Memory B cell (primary cell): ENCODE data around the gene ARMH3.

Experiments used
- ATAC-seq: fragments of 150-1000 bp; cut with Tn5 transposase; 2 replicates; pipeline ENCODE4 v1.10.0; 2021; ENCODE audit warnings: low read depth, mild to moderate bottlenecking, moderate library complexity
- DNase-seq, 2 donors: peaks; one replicate each; pipeline ENCODE4 v3.0.0; 2022; ENCODE audit warnings: low spot score in 2 of 2
- H3K27ac Mint-ChIP-seq: one replicate; pipeline ENCODE4 v1.8.0; 2022; ENCODE audit warnings: mild to moderate bottlenecking, moderate library complexity, mixed read lengths
- H3K27me3 Mint-ChIP-seq: one replicate; pipeline ENCODE4 v1.8.0; 2022; ENCODE audit warnings: mixed read lengths
- H3K36me3 Mint-ChIP-seq: one replicate; pipeline ENCODE4 v1.8.0; 2022; ENCODE audit warnings: mild to moderate bottlenecking, mixed read lengths
- H3K4me1 Mint-ChIP-seq: one replicate; pipeline ENCODE4 v1.8.0; 2022; ENCODE audit warnings: mixed read lengths
- H3K4me3 Mint-ChIP-seq: one replicate; pipeline ENCODE4 v1.8.0; 2022; ENCODE audit warnings: mild to moderate bottlenecking, moderate library complexity, mixed read lengths
- H3K9me3 Mint-ChIP-seq: one replicate; pipeline ENCODE4 v1.8.0; 2022; ENCODE audit warnings: mixed read lengths

Gene ARMH3

DNA sequence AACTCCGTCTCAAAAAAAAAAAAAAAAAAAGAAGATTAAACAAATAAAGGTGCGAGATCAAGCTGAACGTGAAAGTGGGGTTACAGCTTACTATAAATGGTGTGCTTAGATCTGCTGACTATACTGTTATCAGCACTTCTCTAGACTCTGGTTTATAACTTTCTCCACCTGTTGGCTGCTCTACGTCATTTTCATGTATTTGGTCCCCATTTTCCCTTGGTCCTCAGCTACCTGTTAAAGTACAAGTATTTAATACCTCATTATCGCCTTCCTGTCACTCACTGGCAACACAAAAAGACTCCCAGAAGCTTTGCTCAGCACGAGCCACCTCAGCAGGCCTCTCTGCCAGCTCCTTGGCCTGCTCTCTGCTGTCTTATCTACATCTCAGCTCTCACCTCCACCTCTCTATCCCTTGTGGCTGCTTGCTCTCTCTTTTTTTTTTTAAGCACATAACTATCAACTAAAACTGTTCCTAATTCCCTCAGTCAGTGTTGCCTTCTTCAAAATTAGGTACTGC, 95.0 kb downstream of the ARMH3 start:
- no peaks in the 10 kb centered on the region for H3K27me3 Mint-ChIP-seq
- H3K36me3 Mint-ChIP-seq: peaks cover 19% of the 10 kb centered on the region
- H3K4me3 Mint-ChIP-seq: no peak overlapping the region
- H3K9me3 Mint-ChIP-seq: no peaks in the 10 kb centered on the region
- peaks cover 30% of the 10 kb centered on the region for H3K4me1 Mint-ChIP-seq
- ATAC-seq (no peak), DNase-seq (no peak)
- H3K27ac Mint-ChIP-seq: no peak overlapping the region

DNA sequence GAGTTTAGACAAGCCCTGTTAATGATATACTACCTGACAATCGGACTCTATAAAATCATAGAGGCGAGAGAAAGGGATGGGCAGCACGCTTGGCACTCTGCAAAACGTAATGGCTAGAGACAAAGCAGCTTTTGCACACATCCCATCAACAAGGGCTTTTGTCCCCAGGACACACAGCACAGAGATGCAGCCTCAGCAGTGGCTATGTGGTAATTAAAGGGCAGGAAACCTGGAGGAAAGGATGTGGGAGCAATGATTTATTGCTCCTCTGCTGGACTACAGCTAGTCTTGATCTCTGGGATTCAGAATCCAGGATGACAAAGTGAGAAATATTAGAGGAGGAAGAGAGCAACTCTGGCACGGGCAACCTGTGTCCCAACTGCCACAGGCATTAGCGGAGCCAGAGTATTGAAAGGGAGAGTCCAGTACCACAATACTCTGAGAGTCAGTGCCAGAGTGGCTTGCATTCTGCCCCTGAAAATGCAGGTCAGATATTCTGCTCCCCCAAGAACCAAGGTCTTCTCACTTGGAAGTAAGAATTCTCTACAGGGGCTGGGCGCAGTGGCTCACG, 96.5 kb downstream of the ARMH3 start:
- Mint-ChIP-seq H3K4me1 (peaks cover 24% of the 10 kb centered on the region), H3K27ac (peak overlapping the region; percentile 82), H3K36me3 (peaks cover 26% of the 10 kb centered on the region), H3K9me3 (no peaks in the 10 kb centered on the region), H3K27me3 (no peaks in the 10 kb centered on the region), H3K4me3 (no peak overlapping the region)
- DNase-seq: no peak
- ATAC-seq: no peak

DNA sequence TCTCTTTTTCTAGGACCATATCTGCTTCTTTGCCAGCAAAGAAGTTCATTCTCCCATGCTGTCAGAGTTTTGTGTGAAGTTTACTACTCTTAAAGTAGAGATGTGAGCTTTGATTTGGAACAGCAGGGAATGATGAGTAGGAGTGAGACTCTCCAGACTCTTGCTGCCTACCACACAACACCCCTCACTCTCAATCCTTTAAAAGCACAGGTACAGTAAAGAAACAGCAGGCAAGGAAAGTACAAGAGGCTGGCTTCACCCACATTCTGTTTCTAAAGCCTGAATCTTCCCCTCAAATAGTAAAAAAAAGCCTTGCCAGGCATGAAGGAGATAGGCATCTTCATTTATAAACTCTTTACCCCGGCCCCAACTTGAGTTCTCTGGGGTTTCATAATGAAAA, 97.3 kb downstream of the ARMH3 start:
- Mint-ChIP-seq H3K4me1 (peaks cover 24% of the 10 kb centered on the region), H3K9me3 (no peaks in the 10 kb centered on the region), H3K27me3 (no peaks in the 10 kb centered on the region), H3K27ac (peak overlapping the region; percentile 82), H3K36me3 (peaks cover 32% of the 10 kb centered on the region), H3K4me3 (no peak overlapping the region)
- DNase-seq: no peak
- no peak for ATAC-seq

DNA sequence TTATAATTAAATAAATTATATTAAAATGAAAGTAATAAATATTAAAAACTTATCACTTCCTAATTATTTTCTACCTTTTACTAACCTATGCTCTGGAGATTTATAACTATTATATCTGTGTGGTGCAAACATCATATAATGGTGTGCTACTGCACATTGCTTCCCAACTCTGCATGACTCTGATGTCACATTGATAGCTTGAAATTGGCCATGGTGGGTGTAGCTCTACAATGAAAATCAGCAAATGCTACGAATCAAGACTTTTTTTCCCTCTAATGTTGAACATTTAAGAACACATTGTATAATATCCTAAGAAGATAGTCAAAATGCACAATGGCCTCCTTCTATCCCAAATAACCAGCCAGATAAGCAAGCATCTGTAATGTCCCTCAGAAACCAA, 99.1 kb downstream of the ARMH3 start:
- H3K9me3 Mint-ChIP-seq: peaks cover 3% of the 10 kb centered on the region
- no peaks in the 10 kb centered on the region for H3K27me3 Mint-ChIP-seq
- peaks cover 46% of the 10 kb centered on the region for H3K36me3 Mint-ChIP-seq
- H3K4me3 Mint-ChIP-seq: no peak overlapping the region
- ATAC-seq (no peak), DNase-seq (no peak)
- peaks cover 22% of the 10 kb centered on the region for H3K4me1 Mint-ChIP-seq
- peak overlapping the region; percentile 82 for H3K27ac Mint-ChIP-seq

DNA sequence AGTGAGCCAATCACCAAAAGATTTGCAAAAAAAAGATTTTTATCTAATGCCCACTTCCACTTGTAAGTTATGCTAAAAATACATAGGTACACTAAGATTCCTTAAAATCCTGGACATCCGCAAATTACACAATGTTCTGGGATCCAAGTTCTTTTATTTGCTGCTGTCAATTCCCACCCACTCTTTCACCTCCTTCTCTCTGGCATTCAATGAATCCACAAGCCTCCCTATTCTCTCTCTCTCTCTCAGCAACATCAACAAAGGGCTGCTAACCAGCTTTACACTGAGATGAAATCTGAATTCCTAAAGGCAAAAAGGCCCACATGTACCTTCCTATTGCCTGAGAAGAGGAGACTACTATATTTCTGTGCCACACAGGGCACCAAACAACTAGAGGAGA, 99.9 kb downstream of the ARMH3 start:
- peaks cover 17% of the 10 kb centered on the region for H3K4me1 Mint-ChIP-seq
- peak overlapping the region; percentile 52 for H3K27ac Mint-ChIP-seq
- no peak overlapping the region for H3K4me3 Mint-ChIP-seq
- H3K27me3 Mint-ChIP-seq: no peaks in the 10 kb centered on the region
- H3K36me3 Mint-ChIP-seq: peaks cover 48% of the 10 kb centered on the region
- H3K9me3 Mint-ChIP-seq: peaks cover 3% of the 10 kb centered on the region
- ATAC-seq (no peak), DNase-seq (no peak)

DNA sequence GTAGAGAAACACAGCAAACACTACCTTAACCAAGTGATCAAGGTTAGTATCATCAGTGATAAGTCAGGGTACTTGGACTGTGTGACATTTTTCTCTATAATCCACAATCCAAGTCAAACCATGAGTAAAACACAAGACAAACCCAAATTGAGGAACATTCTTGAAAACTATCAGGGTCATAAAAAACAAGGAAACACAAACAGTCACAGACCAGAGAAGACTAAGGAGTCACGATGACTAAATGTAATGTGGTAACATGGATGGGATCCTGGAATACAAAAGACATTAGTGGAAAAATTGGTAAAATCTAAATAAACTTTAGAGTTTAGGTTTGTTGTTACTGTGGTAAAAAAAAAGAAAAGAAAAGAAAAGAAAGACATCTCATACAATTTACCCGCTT, 103.8 kb downstream of the ARMH3 start:
- no peak for DNase-seq
- Mint-ChIP-seq H3K36me3 (peaks cover 67% of the 10 kb centered on the region), H3K4me3 (no peak overlapping the region), H3K27ac (peak overlapping the region; percentile 64), H3K4me1 (peaks cover 5% of the 10 kb centered on the region), H3K9me3 (peaks cover 11% of the 10 kb centered on the region), H3K27me3 (no peaks in the 10 kb centered on the region)
- ATAC-seq: no peak

DNA sequence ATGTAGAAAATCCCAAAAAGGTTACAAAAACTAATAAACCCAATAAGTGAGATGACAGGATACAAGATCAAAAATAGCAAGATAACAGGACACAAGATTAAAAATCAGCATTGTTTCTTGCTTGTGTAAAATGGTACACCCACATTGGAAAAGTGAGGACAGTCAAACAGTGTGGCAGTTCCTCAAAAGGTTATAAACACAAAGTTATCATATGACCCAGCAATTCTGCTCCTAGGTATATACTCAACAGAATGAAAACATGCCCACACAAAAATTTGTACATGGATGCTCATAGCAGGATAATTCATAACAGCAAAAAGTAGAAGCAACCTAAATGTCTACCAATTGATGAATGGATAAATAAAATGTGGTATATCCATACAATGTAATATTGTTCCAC, 105.8 kb downstream of the ARMH3 start:
- H3K4me3 Mint-ChIP-seq: no peak overlapping the region
- no peak overlapping the region for H3K27ac Mint-ChIP-seq
- no peaks in the 10 kb centered on the region for H3K27me3 Mint-ChIP-seq
- H3K4me1 Mint-ChIP-seq: no peaks in the 10 kb centered on the region
- peaks cover 62% of the 10 kb centered on the region for H3K36me3 Mint-ChIP-seq
- H3K9me3 Mint-ChIP-seq: peaks cover 13% of the 10 kb centered on the region
- ATAC-seq (no peak), DNase-seq (no peak)

DNA sequence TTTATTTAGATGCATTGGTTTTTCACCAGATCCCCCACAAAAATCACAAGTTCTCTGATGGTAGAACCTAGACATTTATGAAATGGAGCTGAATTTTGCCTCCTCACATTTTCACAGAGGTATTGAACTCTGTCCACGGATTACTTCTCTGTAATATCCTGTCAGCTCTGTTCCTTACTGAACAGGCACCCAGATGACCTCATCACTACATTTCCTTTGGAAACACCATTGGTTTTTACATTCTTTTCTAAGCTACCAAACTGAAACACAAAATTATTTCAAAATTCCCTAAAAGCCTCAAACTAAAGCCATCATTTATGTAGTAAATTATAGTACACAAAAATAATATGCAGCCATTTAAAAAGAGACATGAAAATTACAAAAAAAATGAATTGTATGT, 114.1 kb downstream of the ARMH3 start:
- no peak overlapping the region for H3K27ac Mint-ChIP-seq
- peaks cover 24% of the 10 kb centered on the region for H3K36me3 Mint-ChIP-seq
- DNase-seq: no peak
- no peak for ATAC-seq
- H3K9me3 Mint-ChIP-seq: peaks cover 2% of the 10 kb centered on the region
- H3K4me1 Mint-ChIP-seq: peaks cover 32% of the 10 kb centered on the region
- H3K27me3 Mint-ChIP-seq: no peaks in the 10 kb centered on the region
- no peak overlapping the region for H3K4me3 Mint-ChIP-seq

DNA sequence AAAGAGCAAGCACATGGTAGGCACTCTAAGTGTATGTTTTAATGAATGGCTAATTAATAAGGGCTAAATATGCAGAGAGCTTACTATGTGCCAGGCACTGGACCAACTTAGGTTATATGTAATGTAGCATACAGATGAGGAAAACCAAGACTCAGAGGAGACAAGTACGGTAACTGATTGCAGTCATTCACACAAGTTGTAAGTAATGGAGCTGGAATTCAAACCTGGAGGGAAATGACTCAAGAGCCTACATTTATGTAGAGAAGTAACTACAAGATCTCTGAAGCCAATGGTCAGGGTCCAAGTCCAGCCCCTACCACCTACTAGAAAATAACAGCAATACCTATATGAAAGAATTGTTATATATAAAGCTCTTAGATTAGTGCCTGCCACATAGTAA, 115.1 kb downstream of the ARMH3 start:
- H3K27ac Mint-ChIP-seq: no peak overlapping the region
- H3K4me3 Mint-ChIP-seq: no peak overlapping the region
- H3K9me3 Mint-ChIP-seq: no peaks in the 10 kb centered on the region
- H3K27me3 Mint-ChIP-seq: no peaks in the 10 kb centered on the region
- DNase-seq (no peak), ATAC-seq (no peak)
- H3K36me3 Mint-ChIP-seq: peaks cover 21% of the 10 kb centered on the region
- H3K4me1 Mint-ChIP-seq: peaks cover 32% of the 10 kb centered on the region

DNA sequence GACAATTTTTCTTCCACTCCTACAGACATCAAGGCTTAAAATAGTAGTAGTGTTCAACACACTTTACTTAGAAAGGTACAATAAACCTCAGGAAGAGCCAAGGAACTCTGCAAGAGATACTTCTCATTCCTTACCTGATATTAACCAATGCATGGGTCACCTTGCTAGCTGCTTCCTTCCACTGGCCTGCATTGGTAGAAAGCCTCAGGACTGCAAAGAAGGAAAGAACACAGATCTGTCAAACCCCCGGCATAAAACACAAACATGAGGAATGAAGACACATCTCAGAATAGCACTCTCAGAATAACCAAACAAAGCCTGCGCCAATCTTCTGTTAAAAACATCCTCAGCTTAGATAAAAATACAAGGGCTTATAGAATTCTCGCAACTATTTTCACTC, 116.2 kb downstream of the ARMH3 start:
- DNase-seq (no peak), ATAC-seq (no peak)
- no peaks in the 10 kb centered on the region for H3K27me3 Mint-ChIP-seq
- no peaks in the 10 kb centered on the region for H3K9me3 Mint-ChIP-seq
- peak overlapping the region; percentile 8 for H3K4me3 Mint-ChIP-seq
- H3K27ac Mint-ChIP-seq: peak overlapping the region; percentile 67
- peaks cover 32% of the 10 kb centered on the region for H3K4me1 Mint-ChIP-seq
- peaks cover 21% of the 10 kb centered on the region for H3K36me3 Mint-ChIP-seq

DNA sequence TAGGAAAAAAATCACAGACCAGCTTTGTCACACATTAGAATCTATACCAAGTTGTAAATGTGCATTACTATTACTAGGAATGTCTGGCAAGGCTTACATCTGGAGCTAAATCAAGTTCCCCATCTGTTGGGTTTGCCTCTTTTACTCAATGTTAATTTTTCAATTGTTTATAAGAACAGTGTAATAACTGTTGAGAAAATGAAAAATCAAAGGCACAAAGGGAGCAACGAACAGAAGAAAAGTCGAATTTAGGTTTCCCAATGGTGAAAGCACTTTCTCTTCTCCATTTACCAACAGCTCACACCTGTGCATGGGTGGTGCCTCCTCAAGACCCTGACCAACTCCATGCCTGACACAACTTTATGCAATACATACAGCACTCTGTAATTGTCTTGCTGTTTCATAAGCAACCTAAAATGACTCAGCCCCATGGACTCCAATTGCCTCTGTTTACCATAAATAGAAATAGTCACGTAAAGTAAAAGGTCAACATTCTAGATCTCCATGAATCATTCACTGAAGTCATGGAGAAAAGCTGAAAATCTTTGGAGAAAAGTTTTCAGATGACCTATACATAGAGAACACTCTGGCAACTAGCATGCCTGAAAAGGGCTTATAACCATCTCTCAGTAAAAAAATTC, 116.8 kb downstream of the ARMH3 start:
- ATAC-seq: peak; percentile 80
- peaks cover 33% of the 10 kb centered on the region for H3K4me1 Mint-ChIP-seq
- DNase-seq: no peak
- peak overlapping the region; percentile 67 for H3K27ac Mint-ChIP-seq
- H3K4me3 Mint-ChIP-seq: peak overlapping the region; percentile 44
- H3K36me3 Mint-ChIP-seq: peaks cover 21% of the 10 kb centered on the region
- H3K9me3 Mint-ChIP-seq: no peaks in the 10 kb centered on the region
- H3K27me3 Mint-ChIP-seq: no peaks in the 10 kb centered on the region

DNA sequence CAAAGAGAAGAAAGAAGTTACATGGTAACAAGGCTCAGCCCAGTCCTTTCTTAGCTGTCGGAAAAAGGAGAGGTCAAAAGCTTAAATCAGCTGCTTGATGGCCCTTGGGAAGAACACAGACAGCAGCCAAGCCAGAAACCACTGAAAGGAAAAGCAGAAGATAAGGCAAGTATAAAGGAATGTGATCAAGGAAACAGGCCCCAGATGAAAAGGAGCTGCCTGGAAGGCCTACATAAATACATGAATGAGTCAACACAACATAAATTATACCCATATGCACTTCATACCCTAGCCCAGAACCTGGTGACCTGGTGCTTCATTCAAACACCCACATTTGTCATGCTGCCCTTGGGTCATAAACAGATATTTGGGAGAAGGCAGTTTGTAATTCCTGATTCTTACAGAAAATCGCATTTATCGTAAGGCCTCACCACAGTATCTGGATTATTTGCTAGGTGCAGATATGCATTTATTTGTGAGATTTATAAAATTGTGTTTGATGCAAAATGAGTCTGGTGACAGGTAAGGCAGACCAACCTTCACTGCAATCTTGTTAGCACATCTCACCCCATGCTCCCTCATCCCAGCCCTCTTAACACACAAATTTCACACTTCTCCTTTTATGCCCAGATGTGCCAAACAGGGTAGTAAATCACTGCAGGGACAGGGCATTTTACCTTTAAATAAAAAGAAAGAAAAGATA, 117.5 kb downstream of the ARMH3 start:
- H3K4me3 Mint-ChIP-seq: no peak overlapping the region
- peaks cover 20% of the 10 kb centered on the region for H3K36me3 Mint-ChIP-seq
- peak overlapping the region; percentile 42 for H3K27ac Mint-ChIP-seq
- H3K9me3 Mint-ChIP-seq: no peaks in the 10 kb centered on the region
- H3K4me1 Mint-ChIP-seq: peaks cover 38% of the 10 kb centered on the region
- peak; percentile 80 for ATAC-seq
- no peaks in the 10 kb centered on the region for H3K27me3 Mint-ChIP-seq
- no peak for DNase-seq

DNA sequence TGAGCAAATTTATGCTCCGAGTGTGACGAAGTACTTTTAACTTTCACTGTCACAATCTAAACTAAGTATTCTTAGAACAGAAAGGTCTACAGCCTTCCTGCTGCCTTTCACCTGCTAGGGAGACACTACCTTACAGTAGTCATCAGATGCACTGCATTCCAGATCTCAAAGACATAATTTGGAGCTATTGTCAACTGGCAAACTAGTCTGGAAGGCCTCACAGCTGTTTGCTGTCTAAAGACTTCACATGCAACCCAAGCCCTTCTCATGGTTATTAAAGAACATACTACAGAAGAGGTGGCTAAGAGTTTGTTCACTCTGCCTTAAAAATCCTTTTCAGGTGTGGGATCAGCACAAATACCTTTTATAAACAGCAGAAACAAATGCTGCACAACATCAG, 120.5 kb downstream of the ARMH3 start:
- Mint-ChIP-seq H3K4me3 (no peak overlapping the region), H3K36me3 (peaks cover 23% of the 10 kb centered on the region), H3K27me3 (no peaks in the 10 kb centered on the region), H3K27ac (peak overlapping the region; percentile 45), H3K4me1 (peaks cover 29% of the 10 kb centered on the region), H3K9me3 (no peaks in the 10 kb centered on the region)
- DNase-seq (no peak), ATAC-seq (no peak)

DNA sequence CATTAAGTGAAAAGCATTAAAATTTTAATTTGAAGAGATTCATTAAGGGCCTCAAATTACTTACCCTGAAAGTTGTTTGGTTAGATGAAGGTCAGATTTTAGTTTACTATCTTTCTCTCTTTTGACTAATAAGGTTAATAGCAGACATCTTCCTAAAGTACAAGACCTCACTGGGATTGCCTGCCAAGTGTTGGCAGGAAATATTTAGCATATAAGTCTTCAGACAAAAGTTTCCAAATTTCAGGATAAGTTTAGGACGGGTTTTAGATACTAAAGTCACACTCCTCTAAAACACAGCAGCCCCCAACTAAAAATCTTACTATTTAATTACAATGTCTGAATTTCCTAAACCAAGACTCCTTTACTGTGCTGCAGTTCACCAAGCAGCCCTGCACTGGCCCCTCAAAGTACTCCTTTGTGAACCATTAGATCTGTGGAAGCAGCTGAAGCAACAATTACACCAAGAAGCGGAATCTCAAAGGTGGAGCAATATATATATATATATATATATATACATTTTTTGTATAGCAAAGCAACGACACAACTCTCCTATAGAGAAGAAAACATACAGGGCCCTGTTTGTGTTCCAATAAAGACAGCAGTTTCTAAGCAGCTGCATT, 121.2 kb downstream of the ARMH3 start:
- peak overlapping the region; percentile 45 for H3K27ac Mint-ChIP-seq
- H3K4me3 Mint-ChIP-seq: no peak overlapping the region
- DNase-seq: no peak
- ATAC-seq: no peak
- no peaks in the 10 kb centered on the region for H3K9me3 Mint-ChIP-seq
- peaks cover 26% of the 10 kb centered on the region for H3K4me1 Mint-ChIP-seq
- H3K36me3 Mint-ChIP-seq: peaks cover 22% of the 10 kb centered on the region
- no peaks in the 10 kb centered on the region for H3K27me3 Mint-ChIP-seq
